OCI-LY7 (cell line): ENCODE data around the gene GPHN. TPM values are rescaled to one million over a fixed set of nuclear protein-coding genes. Genes with fewer than 3 reads are reported as not detected.

Source experiments
- BruUV-seq: library from RNA; stranded (reverse); fragments of 400-500 nt; replicated peaks from 2 replicates; lab custom pipeline; 2021; lab: Mats Ljungman, UMichigan
- CTCF ChIA-PET: fragments of 300-600 bp; sonication (Branson Sonifier 250); formaldehyde crosslinking; loops from one replicate; lab custom pipeline; 2022; ENCODE audit warnings: antibody characterized with exemption; ENCODE audit not compliant: unreplicated experiment; lab: Charles Lee
- POLR2A ChIA-PET: fragments of 300-600 bp; sonication (Branson Sonifier 250); formaldehyde crosslinking; loops from one replicate; lab custom pipeline; 2022; ENCODE audit warnings: antibody characterized with exemption; lab: Charles Lee
- DNase-seq: peaks from one replicate; pipeline ENCODE4 v3.0.0-alpha.2; 2015; ENCODE audit warnings: low spot score
- H2AFZ ChIP-seq: fragments of 200-600 bp; sonication (generic), shearing (Covaris generic); 2 replicates; pipeline ENCODE4 v1.6.1; 2014; ENCODE audit warnings: mild to moderate bottlenecking, antibody characterized with exemption, low read length, moderate library complexity
- H3K27ac ChIP-seq: fragments of 200-600 bp; sonication (generic); 2 replicates; pipeline ENCODE4 v1.5.1; 2014; ENCODE audit warnings: mixed run types, low read depth, mild to moderate bottlenecking, moderate library complexity, low read length, inconsistent platforms; ENCODE audit not compliant: poor library complexity, severe bottlenecking
- H3K36me3 ChIP-seq: fragments of 200-600 bp; sonication (generic); 2 replicates; pipeline ENCODE4 v1.6.1; 2014; ENCODE audit warnings: mild to moderate bottlenecking, antibody characterized with exemption, low read length, moderate library complexity, mixed read lengths; ENCODE audit not compliant: insufficient read depth
- H3K4me1 ChIP-seq: fragments of 200-600 bp; sonication (generic); 2 replicates; pipeline ENCODE4 v1.5.1; 2014; ENCODE audit warnings: mild to moderate bottlenecking, low read length; ENCODE audit not compliant: insufficient read depth, poor library complexity, severe bottlenecking
- H3K4me2 ChIP-seq: fragments of 200-600 bp; sonication (generic); 2 replicates; pipeline ENCODE4 v1.6.1; 2014; ENCODE audit warnings: mild to moderate bottlenecking, low read length
- H3K4me3 ChIP-seq: fragments of 200-600 bp; sonication (generic); 2 replicates; pipeline ENCODE4 v1.5.1; 2014; ENCODE audit warnings: mild to moderate bottlenecking, low read depth, low read length; ENCODE audit not compliant: poor library complexity, severe bottlenecking
- H3K79me2 ChIP-seq: fragments of 200-600 bp; sonication (generic); 2 replicates; pipeline ENCODE4 v1.6.1; 2016; ENCODE audit warnings: low read depth, mild to moderate bottlenecking, low read length, moderate library complexity, mixed read lengths; ENCODE audit not compliant: insufficient read depth
- H3K9me2 ChIP-seq: fragments of 200-600 bp; sonication (generic); 2 replicates; pipeline ENCODE4 v1.6.1; 2016; ENCODE audit warnings: mild to moderate bottlenecking, low read length, mixed read lengths; ENCODE audit not compliant: insufficient read depth
- H3K9me3 ChIP-seq: fragments of 200-600 bp; sonication (generic); 2 replicates; pipeline ENCODE4 v1.6.1; 2014; ENCODE audit warnings: mild to moderate bottlenecking, mixed run types, low read length, mixed read lengths
- H4K20me1 ChIP-seq: fragments of 200-600 bp; sonication (generic); 2 replicates; pipeline ENCODE4 v1.6.1; 2014; ENCODE audit warnings: mild to moderate bottlenecking, antibody characterized with exemption, low read length, moderate library complexity, mixed read lengths; ENCODE audit not compliant: insufficient read depth
- EZH2phosphoT487 ChIP-seq: fragments of 200-600 bp; sonication (generic); IDR thresholded peaks from 2 replicates; pipeline ENCODE4 v1.6.1; 2018; ENCODE audit warnings: low read depth, borderline replicate concordance, mild to moderate bottlenecking, mixed run types, antibody characterized with exemption, low read length, moderate library complexity, mixed read lengths
- intact Hi-C: fragments of 100-400 bp; cut with micrococcal nuclease; formaldehyde crosslinking; loops from one replicate; pipeline ENCODE4 v1.10.0; 2022; ENCODE audit not compliant: unreplicated experiment
- total RNA-seq, 2 experiments: library from RNA; depleted of rRNA in 1 of 2; stranded (reverse); fragments of >200 nt in 1 of 2; shearing (Covaris generic) in 1 of 2; gene quantifications; 2 replicates each; pipeline ENCODE4 v1.2.3, GENCODE V29; 2014 to 2022
- TF ChIP-seq, protein P1 (sequence below): fragments of 200-600 bp; sonication (generic); conservative IDR thresholded peaks from 2 replicates; pipeline ENCODE4 v1.5.1; 2014; ENCODE audit warnings: mild to moderate bottlenecking, antibody characterized with exemption, low read length, moderate library complexity, mixed read lengths

The GPHN gene
- total RNA-seq, 2 experiments from 2014 or later = not detected

DNA sequence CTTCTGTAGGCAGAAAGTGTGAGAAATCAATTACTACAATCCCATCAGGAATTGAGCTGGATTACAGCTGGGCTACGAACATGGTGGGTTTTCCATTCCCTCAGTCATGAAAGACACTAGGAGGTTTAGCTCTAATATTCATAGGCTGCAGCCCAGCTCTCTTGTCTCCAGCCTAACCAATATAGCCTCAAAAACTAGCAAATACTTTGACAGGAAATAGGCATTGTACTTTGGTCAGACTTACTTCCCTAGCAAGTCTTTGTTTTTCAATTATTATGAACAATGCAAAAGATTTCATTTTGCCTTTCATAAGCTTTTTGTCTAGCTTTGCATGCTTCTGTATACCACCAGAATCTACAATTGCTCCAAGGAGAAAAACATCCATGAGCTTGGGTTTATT, 296.2 kb downstream of the GPHN start:
- intact Hi-C loops = no loop called here
- no TSS peak for BruUV-seq
- no peaks in the 10 kb centered on the region for H3K9me3 ChIP-seq
- CTCF ChIA-PET = no interaction called here
- POLR2A ChIA-PET = interaction anchor here (0.5 kb wide), 1 partner anchor 16 kb away, joined by 3 read pairs; no protein-coding TSS in a partner anchor
- H3K27ac ChIP-seq = no peak overlapping the region
- H3K36me3 ChIP-seq = no peaks in the 10 kb centered on the region
- no peak overlapping the region for H3K4me3 ChIP-seq
- DNase-seq = no peak
- H3K4me2 ChIP-seq = no peak overlapping the region
- no peaks in the 10 kb centered on the region for H3K4me1 ChIP-seq
- H2AFZ ChIP-seq = no peak overlapping the region
- TF ChIP-seq EZH2phosphoT487 = no peak
- TF ChIP-seq, protein P1, sequence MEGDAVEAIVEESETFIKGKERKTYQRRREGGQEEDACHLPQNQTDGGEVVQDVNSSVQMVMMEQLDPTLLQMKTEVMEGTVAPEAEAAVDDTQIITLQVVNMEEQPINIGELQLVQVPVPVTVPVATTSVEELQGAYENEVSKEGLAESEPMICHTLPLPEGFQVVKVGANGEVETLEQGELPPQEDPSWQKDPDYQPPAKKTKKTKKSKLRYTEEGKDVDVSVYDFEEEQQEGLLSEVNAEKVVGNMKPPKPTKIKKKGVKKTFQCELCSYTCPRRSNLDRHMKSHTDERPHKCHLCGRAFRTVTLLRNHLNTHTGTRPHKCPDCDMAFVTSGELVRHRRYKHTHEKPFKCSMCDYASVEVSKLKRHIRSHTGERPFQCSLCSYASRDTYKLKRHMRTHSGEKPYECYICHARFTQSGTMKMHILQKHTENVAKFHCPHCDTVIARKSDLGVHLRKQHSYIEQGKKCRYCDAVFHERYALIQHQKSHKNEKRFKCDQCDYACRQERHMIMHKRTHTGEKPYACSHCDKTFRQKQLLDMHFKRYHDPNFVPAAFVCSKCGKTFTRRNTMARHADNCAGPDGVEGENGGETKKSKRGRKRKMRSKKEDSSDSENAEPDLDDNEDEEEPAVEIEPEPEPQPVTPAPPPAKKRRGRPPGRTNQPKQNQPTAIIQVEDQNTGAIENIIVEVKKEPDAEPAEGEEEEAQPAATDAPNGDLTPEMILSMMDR = no peak
- no peaks in the 10 kb centered on the region for H3K79me2 ChIP-seq
- no peaks in the 10 kb centered on the region for H3K9me2 ChIP-seq
- no peaks in the 10 kb centered on the region for H4K20me1 ChIP-seq

DNA sequence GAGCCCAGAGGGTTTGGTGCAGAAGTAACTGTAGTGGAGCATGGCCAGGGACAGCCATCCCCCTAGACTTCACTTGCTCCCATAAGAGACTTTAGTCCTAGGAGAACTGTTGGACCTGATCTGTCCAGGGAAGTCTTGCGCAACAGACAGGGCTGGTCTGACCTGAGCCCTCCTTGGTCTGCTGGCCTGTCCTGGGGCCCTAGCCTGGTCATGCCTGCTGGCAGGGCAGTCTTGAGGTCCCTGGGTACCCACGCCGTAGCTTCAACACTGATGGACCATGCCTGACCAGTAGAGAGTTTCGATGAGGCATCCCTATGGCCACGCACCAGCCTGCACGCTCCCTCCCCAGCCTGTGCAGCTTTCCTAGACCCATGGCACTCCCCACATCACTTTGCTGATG, 305.7 kb downstream of the GPHN start:
- Histone ChIP-seq H3K4me2 (no peak overlapping the region), H3K4me1 (no peaks in the 10 kb centered on the region), H2AFZ (no peak overlapping the region), H4K20me1 (no peaks in the 10 kb centered on the region), H3K9me2 (no peaks in the 10 kb centered on the region), H3K9me3 (no peaks in the 10 kb centered on the region), H3K36me3 (no peaks in the 10 kb centered on the region), H3K4me3 (no peak overlapping the region), H3K27ac (no peak overlapping the region), H3K79me2 (no peaks in the 10 kb centered on the region)
- no peak for DNase-seq
- TF ChIP-seq EZH2phosphoT487 = no peak
- TF ChIP-seq, protein P1 = no peak
- ChIA-PET CTCF (no interaction called here), POLR2A (interaction anchor here (0.6 kb wide), 1 partner anchor 402 kb away, joined by 4 read pairs; no protein-coding TSS in a partner anchor)
- BruUV-seq = no TSS peak
- intact Hi-C loops = no loop called here

DNA sequence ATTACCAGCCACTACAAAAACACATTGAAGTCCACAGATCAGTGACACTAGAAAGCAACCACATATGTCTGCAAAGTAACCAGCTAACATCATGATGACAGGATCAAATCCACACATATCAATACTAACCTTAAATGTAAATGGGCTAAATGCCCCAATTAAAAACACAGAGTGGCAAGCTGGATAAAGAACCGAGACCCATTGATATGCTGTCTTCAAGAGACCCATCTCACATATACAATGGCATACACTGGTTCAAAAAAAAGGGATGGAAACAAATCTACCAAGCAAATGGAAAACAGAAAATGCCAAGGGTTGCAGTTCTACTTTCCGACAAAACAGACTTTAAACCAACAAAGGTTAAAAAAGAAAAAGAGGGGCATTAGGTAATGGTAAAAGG, 307.7 kb downstream of the GPHN start:
- intact Hi-C loops = no loop called here
- Histone ChIP-seq H3K27ac (no peak overlapping the region), H3K9me2 (no peaks in the 10 kb centered on the region), H4K20me1 (no peaks in the 10 kb centered on the region), H3K36me3 (no peaks in the 10 kb centered on the region), H3K9me3 (no peaks in the 10 kb centered on the region), H3K4me1 (no peaks in the 10 kb centered on the region), H3K79me2 (no peaks in the 10 kb centered on the region), H2AFZ (no peak overlapping the region), H3K4me3 (no peak overlapping the region), H3K4me2 (no peak overlapping the region)
- no peak for DNase-seq
- ChIA-PET CTCF (no interaction called here), POLR2A (no interaction called here)
- no TSS peak for BruUV-seq
- TF ChIP-seq, protein P1 = no peak
- no peak for TF ChIP-seq EZH2phosphoT487
